OCI-LY3 (cell line): ENCODE results near the gene SPINK6.

ENCODE experiments used
- CTCF ChIP-seq: fragments of 200-600, 300-600 bp; sonication (generic); IDR thresholded peaks from 2 replicates; pipeline ENCODE4 v1.5.1; 2014; ENCODE audit warnings: antibody characterized with exemption, low read length, low read depth
- EZH2phosphoT487 ChIP-seq: fragments of 200-600 bp; shearing (Covaris generic); IDR thresholded peaks from 2 replicates; pipeline ENCODE4 v1.6.1; 2018; ENCODE audit warnings: antibody characterized with exemption, mixed run types, low read depth

- TF ChIP-seq CTCF (no peak), EZH2phosphoT487 (no peak)
Observed at GRCh38 chr5:148208226-148208625, 5.4 kb downstream of the SPINK6 start.
